GM12864 (cell line): ENCODE results near the gene DICER1.

Source experiments
- DNase-seq: peaks from one replicate; pipeline ENCODE4 v3.0.0-alpha.2; 2011; ENCODE audit warnings: low read depth
- H3K4me3 ChIP-seq: 2 replicates; pipeline ENCODE4 v1.5.1; 2011; ENCODE audit warnings: mild to moderate bottlenecking, low read depth, low read length, control low read depth
- CTCF ChIP-seq: IDR thresholded peaks from 2 replicates; pipeline ENCODE4 v1.5.1; 2011; ENCODE audit warnings: low read depth, mild to moderate bottlenecking, moderate library complexity, low read length, control low read depth, inconsistent platforms; ENCODE audit errors: missing control alignments

DICER1 gene

GRCh38 chr14:95063391-95063790 is 93.9 kb downstream of the DICER1 start:
- TF ChIP-seq CTCF = no peak
- DNase-seq = no peak
- H3K4me3 ChIP-seq = no peak overlapping the region

GRCh38 chr14:95062946-95063345 is 94.4 kb downstream of the DICER1 start:
- no peak overlapping the region for H3K4me3 ChIP-seq
- no peak for TF ChIP-seq CTCF
- DNase-seq = no peak

GRCh38 chr14:95062220-95062619 is 95.1 kb downstream of the DICER1 start:
- no peak for TF ChIP-seq CTCF
- no peak for DNase-seq
- no peak overlapping the region for H3K4me3 ChIP-seq

GRCh38 chr14:95061317-95062093 is 95.8 kb downstream of the DICER1 start:
- DNase-seq = no peak
- no peak overlapping the region for H3K4me3 ChIP-seq
- no peak for TF ChIP-seq CTCF

- DNase-seq = no peak
- no peak overlapping the region for H3K4me3 ChIP-seq
- no peak for TF ChIP-seq CTCF
Observed at GRCh38 chr14:95059126-95059525, 98.2 kb downstream of the DICER1 start.

- H3K4me3 ChIP-seq = no peak overlapping the region
- DNase-seq = no peak
- no peak for TF ChIP-seq CTCF
Observed at GRCh38 chr14:95058491-95058890, 98.8 kb downstream of the DICER1 start.

- no peak for TF ChIP-seq CTCF
- DNase-seq = no peak
- no peak overlapping the region for H3K4me3 ChIP-seq
Observed at GRCh38 chr14:95057851-95058250, 99.5 kb downstream of the DICER1 start.
